Inflammatory macrophage (primary cell): ENCODE data around the gene KCNN4.
A peak's percentile ranks its signal among the peaks of the same experiment; 100 is the strongest.

Source experiments
- DNase-seq, 2 donors: peaks; one replicate each; pipeline ENCODE4 v3.0.0-alpha.2; 2020 to 2022

Gene KCNN4

DNA sequence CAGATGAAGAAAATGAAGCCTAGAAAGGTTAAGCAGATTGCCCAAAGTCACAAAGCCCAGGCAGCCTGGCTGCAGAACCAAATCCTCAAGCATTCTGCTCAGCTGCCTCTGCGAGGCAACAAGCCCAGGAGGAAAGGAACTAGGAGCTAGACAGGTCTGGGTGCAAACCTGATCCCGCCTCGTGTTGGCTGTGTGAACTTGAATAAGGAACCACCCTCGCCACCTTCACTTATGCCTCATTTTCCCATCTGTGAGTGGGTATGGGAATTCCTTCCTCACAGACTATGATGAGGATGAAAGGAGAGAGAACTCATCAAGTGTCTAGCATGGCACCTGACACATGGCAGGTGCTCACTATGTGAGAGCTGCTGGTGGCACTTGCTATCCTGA is 32.6 kb downstream of the KCNN4 start:
- DNase-seq = no peak

DNA sequence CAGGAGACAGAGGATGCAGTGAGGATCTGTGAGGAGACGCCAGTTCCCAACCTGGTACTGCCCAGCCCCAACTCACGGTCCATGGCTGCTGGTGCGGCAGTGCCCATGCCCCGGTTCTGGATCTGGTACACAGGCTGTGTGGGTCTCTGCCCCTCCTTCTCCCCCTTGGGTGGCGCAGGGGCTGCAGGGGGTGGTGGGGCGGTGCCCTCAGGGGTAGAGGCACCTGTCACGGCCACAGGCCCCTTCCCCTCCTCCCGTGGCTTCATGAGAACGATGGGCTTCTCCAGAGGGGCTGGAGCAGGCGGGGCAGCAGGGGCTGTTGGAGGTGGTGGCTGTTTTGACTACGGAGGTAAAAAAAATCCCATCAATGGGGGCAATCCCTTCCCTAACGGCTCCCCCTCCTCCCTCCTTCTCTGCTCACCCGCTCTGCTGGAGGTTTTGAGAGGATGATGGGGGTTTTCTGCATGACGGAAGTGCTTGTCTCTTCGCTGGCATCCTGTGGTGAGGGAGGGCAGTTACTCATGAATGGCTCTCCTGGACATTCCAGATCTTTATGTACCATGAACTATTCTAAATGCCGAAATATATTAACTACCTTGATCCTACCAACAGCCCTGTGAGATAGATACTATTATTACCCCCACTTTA is 33.1 kb downstream of the KCNN4 start:
- no peak for DNase-seq

DNA sequence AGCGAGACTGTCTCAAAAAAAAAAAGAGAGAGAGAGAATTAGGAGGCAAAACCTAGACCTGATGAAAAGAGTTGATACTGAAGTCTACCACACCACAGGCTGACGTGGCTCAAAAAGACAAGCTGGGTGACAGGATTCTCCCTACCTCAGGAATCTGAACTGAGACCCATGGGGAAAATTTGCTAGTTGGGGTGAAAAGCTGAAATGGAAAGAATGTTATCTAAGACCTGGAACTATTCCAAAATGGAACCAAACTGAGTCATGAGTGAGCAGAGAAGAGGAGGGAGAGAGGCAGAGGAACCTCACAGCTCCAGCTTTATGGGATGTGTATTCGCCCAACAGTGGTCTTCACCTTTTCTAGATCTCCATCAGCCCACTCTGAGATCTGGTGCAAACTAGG is 37.7 kb downstream of the KCNN4 start:
- no peak for DNase-seq

DNA sequence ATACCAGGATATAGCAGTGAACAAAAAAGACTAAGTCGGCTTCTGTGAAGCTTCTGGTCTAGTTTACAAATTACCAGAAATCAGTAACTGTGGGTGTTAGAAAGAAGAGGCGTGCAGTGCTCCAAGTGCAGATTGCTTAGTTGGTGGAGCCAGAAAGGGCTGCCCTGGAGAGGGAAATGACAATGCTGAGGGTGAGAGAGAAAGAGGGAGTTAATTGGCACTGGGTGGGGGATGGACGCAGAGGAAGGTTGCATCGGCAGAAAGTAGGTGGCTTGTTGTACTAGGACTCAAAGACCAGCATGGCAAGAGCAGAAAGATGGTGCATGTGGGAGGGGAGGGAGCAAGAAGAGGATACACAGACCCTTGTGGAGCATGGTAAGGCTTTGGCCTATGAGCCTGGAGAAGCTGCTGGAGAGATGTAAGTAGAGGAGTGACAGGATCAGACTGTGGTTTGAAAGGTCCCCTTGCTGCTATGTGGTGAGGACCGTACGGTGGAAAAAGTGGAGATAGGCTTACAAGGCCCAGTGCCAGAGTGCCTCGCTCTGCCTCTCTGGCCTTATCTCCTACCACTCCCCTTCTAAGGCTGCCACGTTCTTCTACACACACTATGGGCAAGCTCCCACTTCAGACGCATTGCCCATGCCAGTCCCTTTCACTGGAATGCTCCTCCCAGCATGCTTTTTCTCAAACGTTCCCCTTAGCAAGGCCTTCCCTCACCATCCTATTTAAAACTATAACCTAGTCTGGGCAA is 39.5 kb downstream of the KCNN4 start:
- DNase-seq = no peak

DNA sequence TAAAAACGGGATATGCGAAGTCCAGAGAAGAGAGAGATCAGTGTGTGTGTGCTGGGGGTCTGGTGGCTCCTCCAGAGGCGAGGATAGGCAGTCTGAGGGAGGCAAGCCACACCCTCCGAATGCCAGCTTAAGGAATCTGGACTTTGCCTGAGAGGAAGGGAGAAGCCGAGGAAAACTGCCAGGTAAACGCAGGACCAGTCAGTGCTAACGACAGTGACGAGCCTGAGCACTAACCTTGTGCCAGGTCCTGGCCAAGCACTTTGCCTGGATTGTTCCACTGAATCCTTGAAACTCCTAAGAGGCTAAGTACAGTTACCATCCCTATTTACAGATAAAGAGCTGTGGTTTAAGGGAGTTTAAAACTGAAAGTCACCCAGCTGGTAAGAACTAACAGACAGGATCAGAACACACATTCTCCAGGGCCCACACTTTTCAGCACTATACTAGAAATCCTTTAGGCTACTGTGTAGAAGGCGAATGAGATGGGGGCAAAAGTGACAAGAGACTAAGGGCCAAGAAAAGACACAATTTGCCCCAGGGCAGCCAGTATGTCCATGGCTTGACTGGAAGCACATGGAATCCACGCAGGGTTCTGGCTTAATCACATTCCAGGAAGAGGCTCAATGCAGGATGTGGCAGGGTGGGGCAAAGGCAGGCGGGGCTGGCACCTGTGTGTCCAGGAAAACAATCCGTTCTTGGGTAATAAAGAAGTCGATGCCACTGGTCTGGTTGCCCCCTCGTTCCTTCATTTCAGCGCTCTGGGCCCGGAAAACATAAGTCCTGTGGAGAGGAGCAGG is 41.1 kb downstream of the KCNN4 start:
- no peak for DNase-seq

DNA sequence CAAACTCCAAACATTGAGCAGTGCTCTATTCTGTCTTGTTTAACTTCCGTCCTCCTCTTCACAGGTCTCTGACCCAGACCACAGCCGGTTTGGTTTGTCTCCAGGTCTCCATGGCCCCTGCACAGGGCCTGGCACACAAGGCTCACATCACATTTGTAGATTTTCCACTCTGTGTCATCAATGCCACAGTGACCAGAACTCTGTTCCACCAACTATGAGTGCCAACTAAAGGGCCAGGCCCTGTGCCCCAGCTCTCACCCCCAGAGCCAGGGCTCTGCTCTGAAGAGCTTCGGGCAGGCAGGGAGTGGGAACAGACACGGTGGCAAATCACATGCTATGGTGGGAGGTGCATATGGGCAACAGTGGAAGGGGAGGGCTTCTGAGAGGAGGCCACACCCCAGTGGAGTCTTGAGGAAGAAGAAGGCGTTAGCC is 42.0 kb downstream of the KCNN4 start:
- peak; percentile 73 to 86 for DNase-seq

DNA sequence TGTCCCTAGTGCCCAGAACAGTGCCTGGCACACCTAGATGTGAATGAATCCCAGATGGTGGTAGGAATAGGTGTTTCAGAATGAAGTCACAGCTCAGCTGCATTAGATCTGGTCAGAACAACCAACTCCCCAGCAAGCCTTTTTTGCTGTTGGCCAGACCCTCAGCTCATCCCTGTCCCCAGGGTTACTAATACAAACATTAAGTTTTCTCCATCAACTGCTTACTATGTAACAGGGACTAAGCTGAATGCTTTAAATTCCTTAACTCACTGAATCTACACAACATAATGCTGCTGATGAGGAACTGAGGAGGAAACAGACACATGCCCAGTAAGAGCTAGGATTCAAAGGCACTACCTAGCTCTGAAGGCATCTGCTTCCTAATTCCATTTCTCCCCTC is 44.8 kb downstream of the KCNN4 start:
- DNase-seq = no peak

DNA sequence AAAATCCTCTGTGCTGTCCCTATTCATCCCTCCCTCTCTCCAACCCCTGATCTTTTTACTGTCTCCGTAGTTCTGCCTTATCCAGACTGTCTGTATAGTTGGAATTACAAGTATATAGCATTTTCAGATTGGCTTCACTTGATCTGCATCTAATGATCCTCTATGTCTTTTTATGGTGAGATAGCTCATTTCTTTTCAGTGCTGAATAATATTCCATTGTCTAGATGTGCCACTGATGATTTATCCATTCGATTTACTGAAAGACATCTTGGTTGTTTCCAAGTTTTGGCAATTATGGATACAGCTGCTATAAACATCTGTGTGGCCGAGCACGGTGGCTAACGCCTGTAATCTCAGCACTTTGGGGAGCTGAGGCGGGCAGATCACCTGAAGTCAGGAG is 45.8 kb downstream of the KCNN4 start:
- no peak for DNase-seq

DNA sequence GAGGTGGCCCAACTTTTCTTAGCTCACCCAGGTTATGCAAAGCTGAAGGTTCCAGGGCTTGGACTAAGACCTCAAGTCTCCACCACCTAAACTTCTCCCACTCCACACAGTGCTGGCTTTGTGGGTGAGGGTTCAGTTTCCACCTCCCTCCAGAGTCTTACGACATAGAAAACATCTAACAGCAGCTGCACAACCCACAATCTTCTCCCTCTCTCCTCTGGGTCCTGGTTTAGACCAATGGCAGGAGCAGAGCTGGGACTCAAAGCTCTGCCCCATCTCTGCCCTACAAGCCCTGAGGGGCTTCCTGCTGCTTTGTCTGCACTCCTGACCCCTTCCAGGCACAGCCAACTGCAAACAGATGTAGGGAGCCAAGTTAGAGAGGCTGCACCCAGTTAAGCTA is 48.9 kb downstream of the KCNN4 start:
- peak; percentile 24 to 45 for DNase-seq

DNA sequence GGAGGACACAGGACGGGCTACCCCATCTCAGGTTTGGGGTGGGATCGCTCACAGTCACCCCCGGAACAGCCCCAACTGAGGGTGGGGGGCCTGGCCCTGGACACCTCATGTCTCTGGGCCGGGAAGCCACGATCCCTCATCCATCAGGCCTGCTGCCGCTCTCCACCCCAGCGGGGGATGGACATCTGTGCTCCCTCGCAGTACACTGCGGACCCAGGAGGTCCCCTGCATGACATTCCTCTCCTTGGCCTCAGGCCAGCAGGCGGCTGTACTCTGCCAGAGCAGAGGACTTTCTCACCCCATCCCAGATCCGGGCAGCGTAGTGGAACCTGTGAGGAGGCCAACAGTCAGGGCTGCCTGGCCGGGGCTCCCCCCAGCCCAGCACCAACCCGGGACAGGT is 49.4 kb downstream of the KCNN4 start:
- no peak for DNase-seq

DNA sequence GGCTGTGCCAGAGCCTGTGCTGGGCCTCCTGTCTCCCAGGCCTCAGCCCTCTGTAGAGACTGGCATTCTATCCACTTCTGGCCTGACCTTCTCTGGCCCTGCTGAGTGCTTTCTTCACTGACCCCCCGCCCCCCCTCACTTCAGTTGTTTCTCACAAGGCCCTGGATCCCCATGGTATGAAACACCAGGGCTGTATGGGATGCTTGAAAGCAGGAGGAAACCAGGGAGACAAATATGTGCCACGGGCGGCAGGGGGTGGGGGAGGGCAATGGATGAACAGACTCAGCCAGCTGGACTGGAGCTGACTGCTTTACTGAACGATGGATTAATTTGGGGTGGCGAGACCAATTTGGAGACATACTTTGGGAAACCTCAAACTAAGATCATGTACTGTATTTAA is 50.9 kb downstream of the KCNN4 start:
- DNase-seq = no peak

DNA sequence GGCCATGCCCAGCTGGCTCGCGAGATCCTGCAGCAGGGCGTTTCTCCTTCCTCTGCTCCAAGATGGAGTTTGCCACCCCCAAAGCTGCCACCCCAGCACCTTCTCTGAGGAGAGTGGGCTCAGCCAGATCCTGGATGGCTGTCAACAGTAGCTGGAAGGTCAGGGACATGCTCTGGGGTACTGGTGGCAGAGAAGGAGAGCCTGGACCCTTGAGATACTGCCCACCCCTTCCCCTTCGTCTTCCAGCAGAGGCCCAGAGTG is 53.2 kb downstream of the KCNN4 start:
- no peak for DNase-seq

DNA sequence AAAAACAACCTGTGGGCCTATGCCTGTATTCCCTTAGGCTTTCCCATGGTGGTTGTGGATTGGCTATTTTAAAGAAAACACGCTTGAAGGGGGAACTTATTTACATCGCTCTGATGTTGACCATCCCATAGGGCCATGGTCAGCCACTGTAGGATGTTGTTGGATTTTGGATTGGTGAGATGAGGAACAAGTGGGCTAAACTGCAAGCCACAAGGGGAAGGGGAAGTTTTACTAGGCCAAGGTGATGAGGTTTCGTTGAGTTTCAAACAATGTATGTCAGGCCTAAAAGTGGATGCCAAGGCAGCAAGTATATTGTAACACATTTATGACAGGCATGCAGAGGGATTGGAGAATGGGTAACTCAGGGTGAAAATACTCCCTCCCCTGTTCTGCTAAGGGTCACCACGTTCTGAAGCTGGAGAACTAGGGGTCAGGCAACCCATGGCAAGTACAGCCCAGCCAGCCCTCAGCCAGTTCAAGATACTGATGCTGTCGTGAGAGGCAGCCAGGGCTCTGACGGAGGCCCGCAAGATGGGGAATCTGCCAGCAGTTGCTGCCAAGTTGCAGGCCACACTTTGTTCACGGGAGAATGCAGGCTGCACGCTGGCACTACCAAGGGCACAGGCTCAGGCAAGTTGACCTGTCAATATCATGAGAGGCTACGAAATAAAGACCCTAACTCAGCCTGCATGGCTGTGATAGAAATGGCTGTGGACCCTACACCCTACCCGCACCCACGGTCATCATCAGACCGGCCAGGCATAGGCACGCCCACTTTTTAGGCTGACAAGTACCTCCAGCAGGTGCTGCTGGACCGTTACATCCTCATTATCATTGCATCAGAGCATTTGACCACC is 53.8 kb downstream of the KCNN4 start:
- DNase-seq = peak; percentile 50 to 62

DNA sequence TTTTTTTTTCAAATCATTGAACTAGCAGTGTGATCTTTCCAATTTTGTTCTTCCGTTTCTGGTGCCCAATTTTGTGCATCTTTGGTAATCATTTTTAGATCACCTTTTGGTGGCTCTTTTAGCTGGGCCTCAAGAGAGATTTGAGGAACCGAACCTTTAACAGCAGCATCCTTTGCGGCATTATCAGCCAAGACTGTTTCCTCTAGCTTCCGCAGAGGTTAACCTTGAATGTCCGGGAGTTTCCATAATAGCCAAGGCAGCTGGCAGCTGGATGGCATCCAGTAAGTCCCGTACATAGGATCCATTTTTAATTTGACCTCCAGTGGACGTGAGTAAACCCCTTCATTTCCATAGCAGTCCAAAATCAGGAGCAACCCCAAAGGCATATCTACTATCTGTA is 55.3 kb downstream of the KCNN4 start:
- DNase-seq = peak in 1 of 2 donors; percentile 15

DNA sequence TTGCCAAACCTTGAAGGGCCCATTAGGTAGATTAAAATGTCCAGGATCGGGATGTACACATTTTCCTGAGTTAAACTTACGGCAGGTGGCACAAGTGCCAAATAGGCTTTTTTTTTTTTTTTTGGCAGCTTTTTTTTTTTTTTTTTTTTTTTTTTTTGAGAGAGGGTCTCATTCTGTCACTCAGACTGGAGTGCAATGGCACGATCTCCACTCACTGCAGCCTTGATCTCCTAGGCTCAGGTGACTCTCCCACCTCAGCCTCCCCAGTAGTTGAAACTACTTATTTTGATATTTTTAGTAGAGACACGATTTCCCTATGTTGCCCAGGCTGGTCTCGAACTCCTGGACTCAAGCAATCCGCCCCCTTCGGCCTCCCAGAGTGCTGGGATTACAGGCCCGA is 55.9 kb downstream of the KCNN4 start:
- no peak for DNase-seq

DNA sequence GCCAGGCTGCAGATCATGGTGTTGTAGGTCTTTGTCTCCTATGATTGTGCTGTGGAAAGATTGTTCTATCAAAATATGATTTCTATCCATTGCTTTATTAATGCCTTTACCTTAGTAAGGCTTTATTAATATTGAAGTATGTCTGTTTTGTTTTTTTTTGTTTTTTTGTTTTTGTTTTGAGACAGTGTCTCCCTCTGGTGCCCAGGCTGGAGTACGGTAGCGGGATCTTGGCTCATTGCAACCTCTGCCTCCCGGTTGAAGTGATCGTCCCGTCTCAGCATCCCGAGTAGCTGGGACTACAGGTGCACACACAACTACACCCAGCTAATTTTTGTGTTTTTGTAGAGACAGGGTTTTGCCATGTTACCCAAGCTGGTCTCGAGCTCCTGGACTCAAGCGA is 57.2 kb downstream of the KCNN4 start:
- peak; percentile 42 to 43 for DNase-seq

DNA sequence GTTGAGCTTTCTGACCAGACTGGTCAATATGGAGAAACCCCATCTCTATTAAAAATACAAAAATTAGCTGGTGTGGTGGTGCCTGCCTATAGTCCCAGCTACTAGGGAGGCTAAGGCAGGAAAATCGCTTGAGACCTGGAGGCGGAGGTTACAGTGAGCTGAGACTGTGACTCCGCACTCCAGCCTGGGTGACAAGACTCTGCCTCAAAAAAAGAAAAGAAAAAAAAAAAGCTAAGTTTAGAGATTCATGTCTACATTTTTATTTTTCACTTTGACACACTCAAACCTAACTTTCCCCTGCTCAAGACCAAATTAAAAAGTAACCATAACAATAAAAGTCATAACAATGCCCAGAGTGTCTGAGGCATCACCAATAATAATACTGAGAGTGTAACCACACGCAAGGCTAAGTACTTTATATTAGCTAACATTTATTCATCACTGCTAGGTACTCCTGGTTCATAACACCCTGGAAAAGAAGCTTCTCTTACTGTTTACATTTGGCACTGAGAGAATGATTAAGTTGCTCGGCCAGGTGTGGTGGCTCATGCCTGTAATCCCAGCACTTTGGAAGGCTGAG is 59.2 kb downstream of the KCNN4 start:
- no peak for DNase-seq

DNA sequence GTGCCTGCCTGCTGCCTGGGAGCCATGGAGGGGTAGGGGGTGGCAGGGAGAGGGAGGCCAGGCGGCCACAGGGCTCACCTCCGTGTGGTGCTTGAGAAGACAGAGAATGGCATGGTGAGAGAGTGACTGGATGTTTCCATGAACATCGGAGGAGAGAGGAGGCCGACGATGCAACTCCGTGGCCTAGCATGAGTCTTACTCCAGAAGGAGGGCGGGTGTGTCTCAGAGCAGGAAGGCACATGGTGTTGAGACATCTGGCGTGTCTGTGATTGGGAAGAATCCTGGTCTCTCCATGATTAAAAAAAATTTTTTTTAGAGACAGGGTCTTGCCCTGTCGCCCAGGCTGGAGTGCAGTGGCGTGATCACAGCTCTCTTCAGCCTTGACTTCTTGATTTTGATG is 59.8 kb downstream of the KCNN4 start:
- DNase-seq = peak; percentile 11 to 58

DNA sequence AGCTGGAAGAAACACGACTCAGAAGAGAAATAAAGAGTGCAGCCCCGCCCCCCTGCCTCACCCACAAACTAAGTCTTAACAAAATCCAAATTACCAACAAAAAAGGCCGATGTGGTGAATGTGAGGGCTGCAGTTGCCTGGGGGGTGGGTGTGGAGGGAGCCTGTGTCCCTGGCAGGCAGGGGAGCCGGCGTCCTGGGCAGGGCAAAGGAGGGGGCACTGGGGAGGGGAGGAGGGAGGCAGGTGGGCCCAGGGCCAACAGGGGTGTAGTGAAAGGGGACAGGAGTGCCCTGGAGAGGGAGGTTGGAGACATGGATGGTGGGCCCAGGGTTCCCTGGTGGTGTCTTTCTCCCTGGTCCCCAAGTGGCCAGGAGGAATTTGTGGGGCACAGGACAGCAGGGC is 60.9 kb downstream of the KCNN4 start:
- DNase-seq = no peak

DNA sequence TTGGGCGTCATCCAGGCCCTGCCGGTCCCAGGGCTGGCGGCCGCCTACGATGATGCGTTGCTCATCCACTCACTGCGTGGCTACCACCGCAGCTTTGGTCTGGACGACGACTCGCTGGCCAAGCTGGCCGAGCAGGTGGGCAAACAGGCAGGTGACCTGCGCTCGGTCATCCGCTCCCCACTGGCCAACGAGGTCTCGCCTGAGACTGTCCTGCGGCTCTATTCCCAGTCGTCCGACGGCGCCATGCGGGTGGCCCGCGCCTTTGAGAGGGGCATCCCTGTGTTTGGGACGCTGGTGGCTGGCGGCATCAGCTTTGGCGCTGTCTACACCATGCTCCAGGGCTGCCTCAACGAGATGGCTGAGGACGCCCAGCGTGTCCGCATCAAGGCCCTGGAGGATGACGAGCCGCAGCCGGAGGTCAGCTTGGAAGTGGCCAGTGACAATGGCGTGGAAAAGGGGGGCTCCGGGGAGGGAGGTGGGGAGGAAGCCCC is 61.4 kb downstream of the KCNN4 start:
- no peak for DNase-seq

DNA sequence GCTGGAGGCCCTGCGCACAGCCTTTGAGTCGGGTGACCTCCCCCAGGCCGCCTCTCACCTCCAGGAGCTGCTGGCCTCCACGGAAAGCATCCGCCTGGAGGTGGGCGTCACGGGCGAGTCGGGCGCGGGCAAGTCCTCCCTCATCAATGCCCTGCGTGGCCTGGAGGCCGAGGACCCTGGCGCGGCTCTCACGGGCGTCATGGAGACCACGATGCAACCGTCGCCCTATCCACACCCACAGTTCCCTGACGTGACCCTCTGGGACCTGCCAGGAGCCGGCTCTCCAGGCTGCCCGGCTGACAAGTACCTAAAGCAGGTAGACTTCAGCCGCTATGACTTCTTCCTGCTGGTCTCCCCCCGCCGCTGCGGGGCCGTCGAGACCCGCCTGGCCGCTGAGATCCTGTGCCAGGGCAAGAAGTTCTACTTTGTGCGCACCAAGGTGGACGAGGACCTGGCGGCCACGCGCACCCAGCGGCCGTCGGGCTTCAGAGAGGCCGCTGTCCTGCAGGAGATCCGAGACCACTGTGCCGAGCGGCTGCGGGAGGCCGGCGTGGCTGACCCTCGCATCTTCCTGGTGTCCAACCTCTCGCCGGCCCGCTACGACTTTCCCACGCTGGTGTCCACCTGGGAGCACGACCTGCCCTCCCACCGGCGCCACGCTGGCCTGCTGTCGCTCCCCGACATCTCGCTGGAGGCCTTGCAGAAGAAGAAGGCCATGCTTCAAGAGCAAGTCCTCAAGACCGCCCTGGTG is 62.0 kb downstream of the KCNN4 start:
- DNase-seq = no peak
